HG03175 (cell line): ENCODE data around the gene PREX1.

Experiments
- ATAC-seq: cut with Tn5 transposase; IDR thresholded peaks from one replicate; pipeline ENCODE4 v1.9.1; 2021; ENCODE audit warnings: mild to moderate bottlenecking, moderate library complexity; ENCODE audit not compliant: unreplicated experiment

The PREX1 gene

GRCh38 chr20:48721324-48722001, 106.3 kb downstream of the PREX1 start:
- no peak for ATAC-seq

- no peak for ATAC-seq
Measured at GRCh38 chr20:48720256-48720985, 107.4 kb downstream of the PREX1 start.

GRCh38 chr20:48719598-48720255, 108.1 kb downstream of the PREX1 start:
- ATAC-seq: no peak

- no peak for ATAC-seq
Measured at GRCh38 chr20:48718786-48719578, 108.8 kb downstream of the PREX1 start.

- no peak for ATAC-seq
Measured at GRCh38 chr20:48717680-48718223, 110.0 kb downstream of the PREX1 start.

GRCh38 chr20:48717095-48717672, 110.6 kb downstream of the PREX1 start:
- ATAC-seq: no peak

GRCh38 chr20:48716541-48716940, 111.3 kb downstream of the PREX1 start:
- ATAC-seq: no peak

GRCh38 chr20:48716086-48716485, 111.7 kb downstream of the PREX1 start:
- no peak for ATAC-seq

- ATAC-seq: no peak
Measured at GRCh38 chr20:48714764-48715163, 113.0 kb downstream of the PREX1 start.

- peak; percentile 19 for ATAC-seq
Measured at GRCh38 chr20:48711696-48712464, 115.9 kb downstream of the PREX1 start.

- no peak for ATAC-seq
Measured at GRCh38 chr20:48711044-48711428, 116.8 kb downstream of the PREX1 start.

GRCh38 chr20:48710341-48711043, 117.3 kb downstream of the PREX1 start:
- no peak for ATAC-seq

- no peak for ATAC-seq
Measured at GRCh38 chr20:48709744-48710143, 118.1 kb downstream of the PREX1 start.

- ATAC-seq: no peak
Measured at GRCh38 chr20:48709058-48709691, 118.6 kb downstream of the PREX1 start.

GRCh38 chr20:48708630-48709029, 119.2 kb downstream of the PREX1 start:
- ATAC-seq: no peak

- no peak for ATAC-seq
Measured at GRCh38 chr20:48708116-48708515, 119.7 kb downstream of the PREX1 start.

GRCh38 chr20:48706710-48707365, 121.0 kb downstream of the PREX1 start:
- no peak for ATAC-seq

GRCh38 chr20:48706116-48706656, 121.6 kb downstream of the PREX1 start:
- no peak for ATAC-seq
